Activated naive CD8-positive, alpha-beta T cell (primary cell): ENCODE results near the gene BRSK2.

ENCODE experiments used
- H3K27ac Mint-ChIP-seq: one replicate; pipeline ENCODE4 v1.8.0; 2021; ENCODE audit warnings: mixed read lengths
- H3K27me3 Mint-ChIP-seq: one replicate; pipeline ENCODE4 v1.8.0; 2021; ENCODE audit warnings: mixed read lengths
- H3K36me3 Mint-ChIP-seq: one replicate; pipeline ENCODE4 v1.8.0; 2021; ENCODE audit warnings: mixed read lengths
- H3K4me1 Mint-ChIP-seq: one replicate; pipeline ENCODE4 v1.8.0; 2021; ENCODE audit warnings: low read depth, mixed read lengths
- H3K4me3 Mint-ChIP-seq: one replicate; pipeline ENCODE4 v1.8.0; 2021; ENCODE audit warnings: mild to moderate bottlenecking, mixed read lengths
- H3K9me3 Mint-ChIP-seq: one replicate; pipeline ENCODE4 v1.8.0; 2021; ENCODE audit warnings: low read depth, mixed read lengths

Gene BRSK2

DNA sequence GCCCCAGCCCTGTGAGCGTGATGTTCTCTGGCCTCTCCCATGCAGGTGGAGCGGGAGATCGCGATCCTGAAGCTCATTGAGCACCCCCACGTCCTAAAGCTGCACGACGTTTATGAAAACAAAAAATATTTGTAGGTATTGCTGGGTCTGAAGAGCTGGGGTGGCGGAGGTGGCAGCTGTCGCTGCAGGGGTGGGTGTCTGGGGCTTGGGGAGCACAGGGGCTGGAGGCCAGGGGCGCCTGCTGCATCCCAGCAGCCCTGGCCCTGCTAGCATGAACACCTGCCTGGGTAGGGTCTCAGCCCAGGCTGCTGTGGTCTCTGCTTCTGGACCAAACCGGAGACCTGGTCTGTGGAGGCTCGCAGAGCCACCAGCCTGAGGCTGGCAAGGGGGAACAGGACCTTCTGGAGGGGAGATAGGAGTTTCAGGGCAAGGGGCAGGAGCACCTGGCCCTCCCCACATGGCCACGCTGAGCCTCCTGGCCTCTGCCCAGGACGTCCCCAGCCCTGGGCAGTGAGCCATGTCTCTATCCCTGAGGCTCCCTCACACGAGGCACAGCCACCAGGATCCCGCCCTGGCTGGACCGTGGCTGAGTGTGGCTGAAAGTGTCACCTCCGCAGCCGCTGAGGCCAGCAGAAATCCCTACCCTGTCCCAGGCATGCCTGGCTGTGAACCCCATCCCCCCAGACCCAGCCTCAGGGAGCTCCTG lies 48.7 kb downstream of the BRSK2 start:
- no peaks in the 10 kb centered on the region for H3K4me1 Mint-ChIP-seq
- no peaks in the 10 kb centered on the region for H3K27me3 Mint-ChIP-seq
- H3K9me3 Mint-ChIP-seq, result no peaks in the 10 kb centered on the region

DNA sequence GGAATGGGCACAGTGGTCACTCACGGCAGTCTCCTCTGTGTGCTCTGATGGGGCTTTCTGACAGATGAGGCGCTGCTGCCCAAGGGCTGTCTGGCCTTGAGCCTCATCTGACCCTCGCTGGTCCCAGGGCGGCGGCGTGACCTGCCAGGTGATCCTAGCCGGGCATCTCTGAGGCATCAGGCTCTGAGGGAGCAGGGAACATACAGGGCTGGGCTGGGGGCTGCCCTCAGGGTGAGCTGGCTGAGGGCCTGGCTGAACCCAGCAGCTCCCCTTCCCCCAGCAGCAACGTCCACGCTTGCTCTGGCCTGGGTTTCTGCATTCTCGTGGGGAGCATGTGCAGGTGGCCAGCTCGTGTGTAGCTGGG lies 49.2 kb downstream of the BRSK2 start:
- Mint-ChIP-seq H3K27ac (no peak overlapping the region), H3K4me1 (no peaks in the 10 kb centered on the region), H3K4me3 (no peak overlapping the region), H3K36me3 (no peaks in the 10 kb centered on the region), H3K27me3 (no peaks in the 10 kb centered on the region), H3K9me3 (no peaks in the 10 kb centered on the region)

More for the DNA sequence above, 48.7 kb downstream of the BRSK2 start:
- Mint-ChIP-seq H3K27ac (no peak overlapping the region), H3K4me3 (no peak overlapping the region), H3K36me3 (no peaks in the 10 kb centered on the region)

DNA sequence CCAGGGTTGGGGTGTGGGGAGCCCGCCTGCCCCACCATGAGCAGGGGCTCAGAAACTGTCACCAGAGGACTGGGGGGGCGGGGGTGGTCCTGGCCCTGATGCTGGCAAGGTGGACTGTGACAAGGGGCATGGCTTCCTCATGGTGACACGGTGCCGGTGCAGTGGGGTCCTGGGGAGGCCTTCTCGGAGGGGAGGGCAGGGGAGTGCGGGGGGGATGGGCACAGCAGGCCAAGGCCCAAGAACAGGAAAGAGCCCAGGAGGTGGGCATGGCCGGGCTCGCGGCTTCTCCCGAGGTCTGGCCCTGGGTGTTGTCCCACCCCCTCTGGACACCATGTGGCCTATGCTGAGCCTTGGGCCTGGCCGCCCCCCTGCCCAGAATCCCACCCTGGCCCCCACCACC lies 49.6 kb downstream of the BRSK2 start:
- H3K4me1 Mint-ChIP-seq, result no peaks in the 10 kb centered on the region
- no peak overlapping the region for H3K4me3 Mint-ChIP-seq
- H3K27me3 Mint-ChIP-seq, result no peaks in the 10 kb centered on the region
- no peaks in the 10 kb centered on the region for H3K36me3 Mint-ChIP-seq
- H3K27ac Mint-ChIP-seq, result no peak overlapping the region
- H3K9me3 Mint-ChIP-seq, result no peaks in the 10 kb centered on the region

DNA sequence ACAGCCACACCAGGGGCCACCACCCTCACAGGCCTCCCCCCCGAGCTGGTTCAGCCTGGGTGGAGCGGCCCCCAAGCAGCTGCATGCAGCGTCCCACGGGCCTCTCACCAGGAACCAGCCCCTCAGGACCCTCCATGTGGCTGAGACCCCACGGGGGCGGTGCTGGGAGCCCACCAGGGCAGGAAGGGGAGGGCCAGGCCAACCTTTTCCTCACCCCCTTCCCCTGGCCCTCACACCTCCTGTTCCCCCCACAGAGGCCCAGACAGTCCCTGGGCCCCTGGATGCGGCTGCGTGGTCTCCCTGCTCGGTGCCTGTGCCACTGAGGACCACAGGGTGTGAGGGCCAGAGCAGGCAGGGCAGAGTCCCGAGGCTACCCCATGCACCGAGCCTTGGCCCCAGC lies 50.3 kb downstream of the BRSK2 start:
- no peak overlapping the region for H3K4me3 Mint-ChIP-seq
- H3K36me3 Mint-ChIP-seq, result no peaks in the 10 kb centered on the region
- H3K4me1 Mint-ChIP-seq, result no peaks in the 10 kb centered on the region
- H3K27me3 Mint-ChIP-seq, result no peaks in the 10 kb centered on the region
- no peaks in the 10 kb centered on the region for H3K9me3 Mint-ChIP-seq
- no peak overlapping the region for H3K27ac Mint-ChIP-seq

- H3K9me3 Mint-ChIP-seq, result no peaks in the 10 kb centered on the region
- no peaks in the 10 kb centered on the region for H3K36me3 Mint-ChIP-seq
- no peaks in the 10 kb centered on the region for H3K4me1 Mint-ChIP-seq
Measured at GRCh38 chr11:1440496-1440895, 50.8 kb downstream of the BRSK2 start.

DNA sequence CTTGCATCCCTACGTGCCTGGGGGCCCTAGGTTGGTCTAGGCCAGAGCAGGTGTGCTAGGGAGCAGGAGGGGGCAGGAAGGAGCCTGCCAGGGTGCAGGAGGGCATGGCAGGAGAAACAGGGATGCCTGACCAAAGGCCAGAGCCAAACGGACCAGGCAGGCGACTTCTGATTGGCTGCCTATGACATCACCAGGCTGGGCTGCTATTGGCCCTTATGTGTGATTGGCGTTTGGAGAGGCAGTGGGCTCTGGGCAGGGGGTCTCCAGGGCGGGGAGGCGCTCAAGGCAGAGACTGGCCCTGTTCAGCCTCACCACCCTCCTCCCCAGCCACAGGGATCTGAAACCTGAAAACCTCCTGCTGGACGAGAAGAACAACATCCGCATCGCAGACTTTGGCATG lies 52.4 kb downstream of the BRSK2 start:
- Mint-ChIP-seq H3K4me1 (no peaks in the 10 kb centered on the region), H3K36me3 (no peaks in the 10 kb centered on the region), H3K9me3 (no peaks in the 10 kb centered on the region), H3K27me3 (no peaks in the 10 kb centered on the region), H3K27ac (no peak overlapping the region), H3K4me3 (no peak overlapping the region)

More at GRCh38 chr11:1440496-1440895, 50.8 kb downstream of the BRSK2 start:
- Mint-ChIP-seq H3K4me3 (no peak overlapping the region), H3K27me3 (no peaks in the 10 kb centered on the region), H3K27ac (no peak overlapping the region)

- Mint-ChIP-seq H3K9me3 (no peaks in the 10 kb centered on the region), H3K4me1 (no peaks in the 10 kb centered on the region), H3K4me3 (no peak overlapping the region), H3K27ac (no peak overlapping the region), H3K36me3 (no peaks in the 10 kb centered on the region), H3K27me3 (no peaks in the 10 kb centered on the region)
Measured at GRCh38 chr11:1442807-1443366, 53.2 kb downstream of the BRSK2 start.

DNA sequence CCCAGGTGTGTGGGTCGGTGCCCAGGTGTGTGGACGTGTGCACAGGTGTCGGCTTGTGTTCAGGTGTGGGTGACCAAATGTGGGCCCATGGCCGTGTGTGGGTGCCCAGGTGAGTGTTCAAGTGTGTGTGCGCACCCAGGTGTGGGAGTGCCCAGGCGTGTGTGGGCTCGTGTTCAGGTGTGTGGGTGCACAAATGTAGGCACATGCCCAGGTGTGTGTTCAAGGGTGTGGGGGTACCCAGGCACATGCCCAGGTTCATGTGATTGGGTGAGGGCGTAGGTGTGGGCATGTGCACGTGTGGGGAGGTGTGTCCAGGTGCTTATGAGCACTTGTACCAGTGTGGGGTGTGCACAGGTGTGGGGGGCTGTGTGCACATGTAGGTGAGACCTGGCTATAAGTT lies 54.0 kb downstream of the BRSK2 start:
- Mint-ChIP-seq H3K36me3 (no peaks in the 10 kb centered on the region), H3K27me3 (no peaks in the 10 kb centered on the region), H3K9me3 (no peaks in the 10 kb centered on the region), H3K4me3 (no peak overlapping the region), H3K27ac (no peak overlapping the region), H3K4me1 (no peaks in the 10 kb centered on the region)

DNA sequence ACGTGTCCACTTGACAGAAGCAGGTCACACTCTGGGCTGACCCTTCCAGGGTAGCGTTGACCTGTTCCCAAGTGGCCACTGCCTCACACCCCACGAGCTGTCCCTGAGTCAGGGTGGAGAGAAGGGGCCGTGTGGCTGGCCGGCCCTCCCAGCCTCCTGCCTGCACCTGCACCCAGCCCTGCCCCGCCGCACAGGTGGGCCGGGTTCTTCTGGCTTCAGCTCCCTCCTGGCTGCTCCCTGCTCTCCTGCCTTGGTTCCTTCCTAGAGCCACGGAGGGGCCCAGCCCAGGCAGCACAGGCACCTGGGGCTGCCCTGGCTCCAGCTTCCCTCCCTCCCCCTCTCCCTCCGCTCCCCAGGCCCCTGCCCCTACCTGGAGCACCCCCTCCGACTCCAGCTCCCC lies 54.6 kb downstream of the BRSK2 start:
- H3K9me3 Mint-ChIP-seq, result no peaks in the 10 kb centered on the region
- no peak overlapping the region for H3K27ac Mint-ChIP-seq
- H3K4me3 Mint-ChIP-seq, result no peak overlapping the region
- no peaks in the 10 kb centered on the region for H3K27me3 Mint-ChIP-seq
- no peaks in the 10 kb centered on the region for H3K4me1 Mint-ChIP-seq
- H3K36me3 Mint-ChIP-seq, result no peaks in the 10 kb centered on the region

- no peaks in the 10 kb centered on the region for H3K36me3 Mint-ChIP-seq
- no peak overlapping the region for H3K4me3 Mint-ChIP-seq
- no peak overlapping the region for H3K27ac Mint-ChIP-seq
- no peaks in the 10 kb centered on the region for H3K4me1 Mint-ChIP-seq
- no peaks in the 10 kb centered on the region for H3K27me3 Mint-ChIP-seq
- no peaks in the 10 kb centered on the region for H3K9me3 Mint-ChIP-seq
Measured at GRCh38 chr11:1444823-1445422, 55.2 kb downstream of the BRSK2 start.

DNA sequence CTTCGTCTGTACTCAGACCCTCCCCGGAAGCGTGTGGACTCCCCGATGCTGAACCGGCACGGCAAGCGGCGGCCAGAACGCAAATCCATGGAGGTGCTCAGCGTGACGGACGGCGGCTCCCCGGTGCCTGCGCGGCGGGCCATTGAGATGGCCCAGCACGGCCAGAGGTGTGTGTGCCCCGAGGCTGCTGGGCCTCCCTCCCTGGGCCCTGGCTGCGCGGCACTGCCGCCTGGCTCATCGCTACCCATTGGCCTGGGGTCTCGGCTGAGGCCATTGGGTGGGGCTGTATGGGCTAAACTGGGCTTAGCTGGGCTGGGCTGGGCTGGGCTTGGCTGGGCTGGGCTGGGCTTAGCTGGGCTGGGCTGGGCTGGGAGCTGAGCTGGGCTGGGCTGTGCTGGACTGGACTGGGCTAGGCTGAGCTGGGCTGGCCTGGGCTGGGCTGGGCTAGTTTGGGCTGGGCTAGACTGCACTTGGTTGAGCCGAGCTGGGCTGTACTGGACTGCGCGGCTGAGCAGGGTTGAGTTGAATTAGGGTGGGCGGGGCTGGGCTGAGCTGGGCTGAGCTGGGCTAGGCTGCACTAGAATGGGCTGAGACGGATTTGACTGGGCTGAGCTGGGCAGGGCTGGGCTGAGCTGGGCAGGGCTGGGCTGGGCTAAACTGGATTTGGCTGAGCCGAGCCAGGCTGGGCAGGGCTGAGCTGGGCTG lies 56.2 kb downstream of the BRSK2 start:
- H3K36me3 Mint-ChIP-seq, result no peaks in the 10 kb centered on the region
- no peak overlapping the region for H3K27ac Mint-ChIP-seq
- no peak overlapping the region for H3K4me3 Mint-ChIP-seq
- H3K27me3 Mint-ChIP-seq, result no peaks in the 10 kb centered on the region
- no peaks in the 10 kb centered on the region for H3K4me1 Mint-ChIP-seq
- H3K9me3 Mint-ChIP-seq, result no peaks in the 10 kb centered on the region

GRCh38 chr11:1446623-1447022 lies 56.9 kb downstream of the BRSK2 start:
- Mint-ChIP-seq H3K4me3 (no peak overlapping the region), H3K27me3 (no peaks in the 10 kb centered on the region), H3K27ac (no peak overlapping the region), H3K4me1 (no peaks in the 10 kb centered on the region), H3K36me3 (no peaks in the 10 kb centered on the region), H3K9me3 (no peaks in the 10 kb centered on the region)

- no peaks in the 10 kb centered on the region for H3K36me3 Mint-ChIP-seq
- no peak overlapping the region for H3K27ac Mint-ChIP-seq
- no peaks in the 10 kb centered on the region for H3K4me1 Mint-ChIP-seq
- no peaks in the 10 kb centered on the region for H3K9me3 Mint-ChIP-seq
- no peak overlapping the region for H3K4me3 Mint-ChIP-seq
- H3K27me3 Mint-ChIP-seq, result no peaks in the 10 kb centered on the region
Measured at GRCh38 chr11:1447845-1448825, 58.4 kb downstream of the BRSK2 start.

DNA sequence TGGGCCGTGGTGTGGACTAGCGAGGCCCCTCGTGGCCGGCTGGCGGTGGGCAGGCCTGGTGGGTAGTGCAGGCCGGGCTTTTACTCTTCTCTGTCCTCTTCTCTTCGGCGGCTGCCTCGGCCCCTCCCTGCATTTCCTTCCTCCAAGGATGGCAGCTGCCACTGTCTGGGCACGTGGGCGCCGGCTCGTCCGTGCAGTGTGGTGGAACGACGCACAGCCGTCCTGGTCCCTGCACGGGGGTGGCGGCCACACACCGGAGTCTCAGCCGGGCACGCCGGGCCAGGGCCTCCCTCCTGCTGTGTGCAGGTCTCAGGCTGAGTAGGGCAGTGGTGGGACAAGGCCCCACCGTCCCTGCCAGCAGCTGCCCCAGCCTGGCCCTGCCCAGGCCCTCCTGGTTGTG lies 59.1 kb downstream of the BRSK2 start:
- H3K36me3 Mint-ChIP-seq, result no peaks in the 10 kb centered on the region
- no peaks in the 10 kb centered on the region for H3K9me3 Mint-ChIP-seq
- H3K4me1 Mint-ChIP-seq, result no peaks in the 10 kb centered on the region
- H3K27ac Mint-ChIP-seq, result no peak overlapping the region
- no peaks in the 10 kb centered on the region for H3K27me3 Mint-ChIP-seq
- H3K4me3 Mint-ChIP-seq, result no peak overlapping the region
